ENCODE results near the gene ASMTL. TPM values are rescaled to one million over a fixed set of nuclear protein-coding genes. Genes with fewer than 3 reads are reported as not detected.
"Not testable (repeated sequence)": the region's sequence is repeated elsewhere in the genome, so short reads cannot be mapped to it uniquely, and the experiment has no call there.

Gene ASMTL
- total RNA-seq, 4 donors from 2014 or later: 19.4 to 27.7 (median 24.4) TPM

GRCh38 chrX:1449036-1449822 is 3.5 kb downstream of the ASMTL start:
- Histone ChIP-seq H3K27ac (no peak overlapping the region), H3K36me3 (no peaks in the 10 kb centered on the region), H3K9me3 (no peaks in the 10 kb centered on the region), H3K4me1 (peaks cover 24% of the 10 kb centered on the region), H3K27me3 (no peaks in the 10 kb centered on the region), H3K4me3 (no peak overlapping the region)
- DNase-seq (ENCODE audit: low spot score in 2 of 2): peak; percentile 37 to 51
- WGBS: 86% methylated on average over 9 of the region's 9 CpGs
- TF ChIP-seq EP300 (IDR thresholded peaks at IDR 0.05) (no peak), POLR2A (IDR thresholded peaks at IDR 0.05) (no peak), POLR2AphosphoS5 (IDR thresholded peaks at IDR 0.05) (no peak), CTCF (IDR thresholded peaks at IDR 0.05) (no peak)

GRCh38 chrX:1448573-1449001 is 4.1 kb downstream of the ASMTL start:
- not testable (repeated sequence) for H3K4me3 ChIP-seq, H3K36me3 ChIP-seq, H3K27ac ChIP-seq, H3K9me3 ChIP-seq, H3K27me3 ChIP-seq
- WGBS: 100% methylated on average over 5 of the region's 5 CpGs
- peak; percentile 31 to 40 for DNase-seq (ENCODE audit: low spot score in 2 of 2)
- H3K4me1 ChIP-seq: peaks cover 20% of the 10 kb centered on the region

GRCh38 chrX:1447969-1448572 is 4.6 kb downstream of the ASMTL start:
- not testable (repeated sequence) for H3K9me3 ChIP-seq, H3K27me3 ChIP-seq, H3K36me3 ChIP-seq, H3K27ac ChIP-seq, H3K4me3 ChIP-seq
- DNase-seq (ENCODE audit: low spot score in 2 of 2): peak; percentile 8 to 36
- H3K4me1 ChIP-seq: peaks cover 20% of the 10 kb centered on the region
- 94% methylated on average over 8 of the region's 8 CpGs for WGBS

GRCh38 chrX:1446984-1447968 is 5.4 kb downstream of the ASMTL start:
- not testable (repeated sequence) for H3K36me3 ChIP-seq, H3K27ac ChIP-seq, H3K4me3 ChIP-seq, H3K9me3 ChIP-seq, H3K27me3 ChIP-seq
- peak; percentile 20 to 40 for DNase-seq (ENCODE audit: low spot score in 2 of 2)
- peaks cover 19% of the 10 kb centered on the region for H3K4me1 ChIP-seq
- 86% methylated on average over 13 of the region's 13 CpGs for WGBS

GRCh38 chrX:1444561-1445500 is 7.9 kb downstream of the ASMTL start:
- Histone ChIP-seq H3K27ac (no peak overlapping the region), H3K4me1 (no peaks in the 10 kb centered on the region), H3K27me3 (no peaks in the 10 kb centered on the region), H3K36me3 (peaks cover 16% of the 10 kb centered on the region), H3K9me3 (no peaks in the 10 kb centered on the region), H3K4me3 (no peak overlapping the region)
- no peak for TF ChIP-seq EP300 (IDR thresholded peaks at IDR 0.05)
- no peak for TF ChIP-seq POLR2A (IDR thresholded peaks at IDR 0.05)
- 92% methylated on average over 19 of the region's 19 CpGs for WGBS
- peak; percentile 40 to 50 for DNase-seq (ENCODE audit: low spot score in 2 of 2)

GRCh38 chrX:1443496-1444075 is 9.1 kb downstream of the ASMTL start:
- no peaks in the 10 kb centered on the region for H3K27me3 ChIP-seq
- TF ChIP-seq POLR2AphosphoS5 (IDR thresholded peaks at IDR 0.05): no peak
- TF ChIP-seq POLR2A (IDR thresholded peaks at IDR 0.05): no peak
- no peak for TF ChIP-seq EP300 (IDR thresholded peaks at IDR 0.05)
- TF ChIP-seq CTCF (IDR thresholded peaks at IDR 0.05): no peak
- peaks cover 28% of the 10 kb centered on the region for H3K36me3 ChIP-seq
- DNase-seq (ENCODE audit: low spot score in 2 of 2): peak; percentile 55
- H3K9me3 ChIP-seq: no peaks in the 10 kb centered on the region
- no peaks in the 10 kb centered on the region for H3K4me1 ChIP-seq
- H3K27ac ChIP-seq: no peak overlapping the region
- H3K4me3 ChIP-seq: no peak overlapping the region
- WGBS: 90% methylated on average over 26 of the region's 26 CpGs
